ENCODE data around the gene INPP5K. TPM values are rescaled to one million over a fixed set of nuclear protein-coding genes. Genes with fewer than 3 reads are reported as not detected.

The INPP5K gene
- total RNA-seq, 1 experiment from 2014 or later = 29.4 TPM

DNA sequence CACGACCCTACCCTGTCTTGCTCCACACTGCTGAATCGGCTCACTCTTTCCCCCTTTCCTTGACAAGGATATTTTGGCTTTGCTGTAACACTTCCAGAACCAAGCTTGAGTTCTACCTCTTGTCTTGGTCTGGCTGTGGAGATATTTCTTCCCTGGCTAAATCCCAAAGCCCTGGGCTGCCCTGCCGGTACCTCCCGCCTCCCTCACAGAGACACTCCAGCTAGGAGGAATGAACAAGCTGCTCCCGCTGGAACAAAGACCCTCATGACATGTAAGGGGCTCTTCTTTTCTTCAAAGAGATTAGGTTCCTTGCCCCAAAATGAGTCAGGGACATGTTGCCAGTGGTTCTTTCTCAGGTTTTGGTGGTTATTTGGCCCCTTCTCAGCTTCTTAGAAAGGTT, 10.8 kb downstream of the INPP5K start:
- no peak overlapping the region for H2AFZ ChIP-seq (ENCODE audit: low read length)
- no peak overlapping the region for H2BK120ac ChIP-seq (ENCODE audit: low read depth, low read length, poor library complexity, severe bottlenecking)
- H3T11ph ChIP-seq (ENCODE audit: low read length) = no peak overlapping the region
- H3K14ac ChIP-seq (ENCODE audit: insufficient read depth, low read length) = no peak overlapping the region
- no peaks in the 10 kb centered on the region for H3K79me2 ChIP-seq (ENCODE audit: insufficient read depth, low read length)
- H4K20me1 ChIP-seq (ENCODE audit: control insufficient read depth, insufficient read depth, insufficient read length) = no peaks in the 10 kb centered on the region
- TF ChIP-seq, protein P1, sequence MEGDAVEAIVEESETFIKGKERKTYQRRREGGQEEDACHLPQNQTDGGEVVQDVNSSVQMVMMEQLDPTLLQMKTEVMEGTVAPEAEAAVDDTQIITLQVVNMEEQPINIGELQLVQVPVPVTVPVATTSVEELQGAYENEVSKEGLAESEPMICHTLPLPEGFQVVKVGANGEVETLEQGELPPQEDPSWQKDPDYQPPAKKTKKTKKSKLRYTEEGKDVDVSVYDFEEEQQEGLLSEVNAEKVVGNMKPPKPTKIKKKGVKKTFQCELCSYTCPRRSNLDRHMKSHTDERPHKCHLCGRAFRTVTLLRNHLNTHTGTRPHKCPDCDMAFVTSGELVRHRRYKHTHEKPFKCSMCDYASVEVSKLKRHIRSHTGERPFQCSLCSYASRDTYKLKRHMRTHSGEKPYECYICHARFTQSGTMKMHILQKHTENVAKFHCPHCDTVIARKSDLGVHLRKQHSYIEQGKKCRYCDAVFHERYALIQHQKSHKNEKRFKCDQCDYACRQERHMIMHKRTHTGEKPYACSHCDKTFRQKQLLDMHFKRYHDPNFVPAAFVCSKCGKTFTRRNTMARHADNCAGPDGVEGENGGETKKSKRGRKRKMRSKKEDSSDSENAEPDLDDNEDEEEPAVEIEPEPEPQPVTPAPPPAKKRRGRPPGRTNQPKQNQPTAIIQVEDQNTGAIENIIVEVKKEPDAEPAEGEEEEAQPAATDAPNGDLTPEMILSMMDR (conservative IDR thresholded peaks at IDR 0.05) = no peak
- no peak overlapping the region for H2AK5ac ChIP-seq (ENCODE audit: insufficient read length, low read length)
- H3K36me3 Mint-ChIP-seq (ENCODE audit: insufficient read depth in 1 of 3, low read depth in 3 of 3) = peaks cover 0 to 31% (median 18%) of the 10 kb centered on the region in 3 experiments; a peak in 5 of 7 replicates
- H2BK15ac ChIP-seq (ENCODE audit: low read depth, low read length) = no peak overlapping the region
- no peaks in the 10 kb centered on the region for H3K27me3 ChIP-seq (ENCODE audit: insufficient read depth, low read length)
- no peak overlapping the region for H3K18ac ChIP-seq (ENCODE audit: insufficient read length, low read depth, low read length)
- no peak overlapping the region for H3K56ac ChIP-seq (ENCODE audit: insufficient read length, low read depth, low read length)
- no peak overlapping the region for H3K23ac ChIP-seq (ENCODE audit: insufficient read length, low read depth, low read length)
- no peaks in the 10 kb centered on the region for H3K79me1 ChIP-seq (ENCODE audit: insufficient read depth, low read depth, low read length, poor library complexity, severe bottlenecking)
- no peaks in the 10 kb centered on the region for H3K9me3 ChIP-seq (ENCODE audit: control insufficient read depth, low read depth, low read length)
- H3K9me3 Mint-ChIP-seq = no peaks in the 10 kb centered on the region
- no peak overlapping the region for H4K5ac ChIP-seq (ENCODE audit: insufficient read length, low read depth, low read length)
- no peak for DNase-seq
- H3K4ac ChIP-seq (ENCODE audit: low read depth, low read length) = no peak overlapping the region
- H2BK5ac ChIP-seq (ENCODE audit: insufficient read length, low read length) = no peak overlapping the region
- H3K27me3 Mint-ChIP-seq (ENCODE audit: low read depth) = no peaks in the 10 kb centered on the region
- H2BK20ac ChIP-seq (ENCODE audit: low read depth, low read length, poor library complexity, severe bottlenecking) = no peak overlapping the region
- no peak overlapping the region for H2BK12ac ChIP-seq (ENCODE audit: insufficient read length, low read depth, low read length)
- no peaks in the 10 kb centered on the region for H3K23me2 ChIP-seq (ENCODE audit: insufficient read length, low read depth, low read length, poor library complexity, severe bottlenecking)
- H3K4me1 ChIP-seq (ENCODE audit: insufficient read depth, low read length) = no peaks in the 10 kb centered on the region
- no peak overlapping the region for H3K9ac ChIP-seq (ENCODE audit: extremely low read depth, insufficient read length, low read length)
- H3K4me2 ChIP-seq (ENCODE audit: insufficient read depth, insufficient read length, low read length) = no peak overlapping the region
- no peak overlapping the region for H4K8ac ChIP-seq (replicated peaks; ENCODE audit: insufficient read length, low read depth, low read length)
- H3K4me3 Mint-ChIP-seq = no peak overlapping the region
- no CpG with 5 or more reads among the region's 5 CpGs for WGBS (ENCODE audit: extremely low coverage, insufficient read length, low lambda C conversion rate)
- H3K4me1 Mint-ChIP-seq = peaks cover 3 to 6% of the 10 kb centered on the region in 2 experiments; a peak in 1 of 4 replicates
- H3K27ac Mint-ChIP-seq = peak overlapping the region in 2 of 3 experiments; percentile 61 to 65; a peak in 4 of 7 replicates
- no peak overlapping the region for H4K91ac ChIP-seq (ENCODE audit: insufficient read length, low read depth, low read length)
- H3K27ac ChIP-seq (ENCODE audit: insufficient read length, low read depth, low read length) = no peak overlapping the region

Measured in H9 (cell line).